ENCODE results near the gene TXNL1. TPM values are rescaled to one million over a fixed set of nuclear protein-coding genes. Genes with fewer than 3 reads are reported as not detected.
A peak's percentile ranks its signal among the peaks of the same experiment; 100 is the strongest.

The TXNL1 gene
- total and polyA plus RNA-seq, 2 experiments from 2014 or later, result 50.0 to 109 TPM

GRCh38 chr18:56565551-56566345 is 72.6 kb downstream of the TXNL1 start:
- Histone ChIP-seq H3K9me2 (ENCODE audit: insufficient read depth) (no peaks in the 10 kb centered on the region), H3K4me2 (ENCODE audit: unreplicated experiment) (peak overlapping the region; percentile 37), H3K4me3 (peak overlapping the region; percentile 2; the same call in 1 of the 2 replicates), H3K9me3 (ENCODE audit: low read depth) (no peaks in the 10 kb centered on the region), H3K27me3 (replicated peaks; ENCODE audit: insufficient read depth) (no peaks in the 10 kb centered on the region; the same call in 1 of the 2 replicates), H3K36me3 (ENCODE audit: low read depth) (no peaks in the 10 kb centered on the region), H3K27ac (peak overlapping the region; percentile 32; the same call in 1 of the 2 replicates), H4K20me1 (ENCODE audit: insufficient read depth) (no peaks in the 10 kb centered on the region), H2AFZ (peak overlapping the region; percentile 19; the same call in 1 of the 2 replicates), H3K4me1 (ENCODE audit: insufficient read depth) (peaks cover 16% of the 10 kb centered on the region), H3F3A (ENCODE audit: insufficient read depth) (peaks cover 17% of the 10 kb centered on the region), H3K9ac (no peak overlapping the region), H3K79me2 (ENCODE audit: insufficient read depth) (no peaks in the 10 kb centered on the region)
- TF ChIP-seq EZH2 (IDR thresholded peaks at IDR 0.05; ENCODE audit: insufficient read depth, poor library complexity, severe bottlenecking), result no peak
- TF ChIP-seq EZH2phosphoT487 (IDR thresholded peaks at IDR 0.05; ENCODE audit: insufficient read depth, low read depth), result 0 out of 2 replicates have a peak, but pooled peaks have one; percentile 56
- peak; percentile 82 for DNase-seq
- WGBS, 2 experiments (ENCODE audit: low coverage in 1 of 2, low lambda C conversion rate in 2 of 2, missing lambda C conversion rate in 2 of 2), result 20 to 22% methylated on average over 5 of the region's 5 CpGs
- in situ Hi-C loops (cut with MboI), result loop anchor here (25.0 kb wide), 2 partner anchors 703 to 1153 kb away; no protein-coding TSS in a partner anchor

GRCh38 chr18:56565046-56565445 is 73.3 kb downstream of the TXNL1 start:
- in situ Hi-C loops (cut with MboI), result loop anchor here (25.0 kb wide), 2 partner anchors 703 to 1153 kb away; no protein-coding TSS in a partner anchor
- Histone ChIP-seq H3K9me2 (ENCODE audit: insufficient read depth) (no peaks in the 10 kb centered on the region), H2AFZ (peak overlapping the region; percentile 19), H3K4me1 (ENCODE audit: insufficient read depth) (peaks cover 16% of the 10 kb centered on the region), H3K4me3 (peak overlapping the region; percentile 2; the same call in 1 of the 2 replicates), H3K27me3 (replicated peaks; ENCODE audit: insufficient read depth) (peaks cover 5% of the 10 kb centered on the region; the same call in 1 of the 2 replicates), H3K27ac (peak overlapping the region; percentile 32; the same call in 1 of the 2 replicates), H3F3A (ENCODE audit: insufficient read depth) (peaks cover 17% of the 10 kb centered on the region), H3K9me3 (ENCODE audit: low read depth) (no peaks in the 10 kb centered on the region), H3K36me3 (ENCODE audit: low read depth) (no peaks in the 10 kb centered on the region), H3K4me2 (ENCODE audit: unreplicated experiment) (peak overlapping the region; percentile 37), H4K20me1 (ENCODE audit: insufficient read depth) (no peaks in the 10 kb centered on the region), H3K79me2 (ENCODE audit: insufficient read depth) (no peaks in the 10 kb centered on the region), H3K9ac (no peak overlapping the region)
- peak; percentile 34 for DNase-seq
- WGBS, 2 experiments (ENCODE audit: low coverage in 1 of 2, low lambda C conversion rate in 2 of 2, missing lambda C conversion rate in 2 of 2), result 15 to 20% methylated on average over 6 of the region's 6 CpGs
- no peak for TF ChIP-seq EZH2 (IDR thresholded peaks at IDR 0.05; ENCODE audit: insufficient read depth, poor library complexity, severe bottlenecking)
- no peak for TF ChIP-seq EZH2phosphoT487 (IDR thresholded peaks at IDR 0.05; ENCODE audit: insufficient read depth, low read depth)

DNA sequence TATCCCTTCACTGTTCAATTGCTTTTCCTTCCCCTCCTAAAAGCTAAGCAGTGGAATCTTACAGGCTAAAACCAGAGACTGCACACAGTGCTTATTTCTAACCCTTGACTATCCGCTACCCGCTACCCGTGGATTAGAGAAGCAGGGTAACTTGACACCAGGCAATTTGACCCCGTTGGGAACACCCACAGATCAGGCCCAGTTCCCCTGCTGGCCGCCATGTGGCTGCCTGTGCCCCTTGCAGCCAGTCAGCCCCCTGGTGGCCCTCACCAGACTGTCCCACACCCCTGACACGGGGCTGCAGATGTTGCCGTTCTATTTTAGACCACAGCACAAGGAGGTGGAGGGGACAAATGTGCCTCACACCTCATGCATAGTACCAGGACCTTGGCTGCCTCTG is 74.8 kb downstream of the TXNL1 start:
- Histone ChIP-seq H3F3A (ENCODE audit: insufficient read depth) (peaks cover 17% of the 10 kb centered on the region), H3K9me3 (ENCODE audit: low read depth) (no peaks in the 10 kb centered on the region), H3K9me2 (ENCODE audit: insufficient read depth) (no peaks in the 10 kb centered on the region), H3K9ac (no peak overlapping the region), H3K27ac (no peak overlapping the region), H3K4me2 (ENCODE audit: unreplicated experiment) (no peak overlapping the region), H4K20me1 (ENCODE audit: insufficient read depth) (no peaks in the 10 kb centered on the region), H3K27me3 (replicated peaks; ENCODE audit: insufficient read depth) (peaks cover 5% of the 10 kb centered on the region; the same call in 1 of the 2 replicates), H3K4me3 (no peak overlapping the region), H3K4me1 (ENCODE audit: insufficient read depth) (peaks cover 16% of the 10 kb centered on the region), H3K36me3 (ENCODE audit: low read depth) (no peaks in the 10 kb centered on the region), H3K79me2 (ENCODE audit: insufficient read depth) (no peaks in the 10 kb centered on the region), H2AFZ (no peak overlapping the region)
- WGBS, 2 experiments (ENCODE audit: low coverage in 1 of 2, low lambda C conversion rate in 2 of 2, missing lambda C conversion rate in 2 of 2), result 88 to 94% methylated on average over 7 of the region's 7 CpGs
- in situ Hi-C loops (cut with MboI), result loop anchor here (25.0 kb wide), 2 partner anchors 701 to 1151 kb away; no protein-coding TSS in a partner anchor
- DNase-seq, result no peak
- TF ChIP-seq EZH2 (IDR thresholded peaks at IDR 0.05; ENCODE audit: insufficient read depth, poor library complexity, severe bottlenecking) (no peak), EZH2phosphoT487 (IDR thresholded peaks at IDR 0.05; ENCODE audit: insufficient read depth, low read depth) (no peak)

GRCh38 chr18:56562479-56562878 is 75.9 kb downstream of the TXNL1 start:
- Histone ChIP-seq H3K9ac (no peak overlapping the region), H3K9me2 (ENCODE audit: insufficient read depth) (no peaks in the 10 kb centered on the region), H3K27me3 (replicated peaks; ENCODE audit: insufficient read depth) (peaks cover 5% of the 10 kb centered on the region; the same call in 1 of the 2 replicates), H3K4me2 (ENCODE audit: unreplicated experiment) (no peak overlapping the region), H3K4me1 (ENCODE audit: insufficient read depth) (peaks cover 16% of the 10 kb centered on the region), H3F3A (ENCODE audit: insufficient read depth) (peaks cover 17% of the 10 kb centered on the region), H3K79me2 (ENCODE audit: insufficient read depth) (no peaks in the 10 kb centered on the region), H2AFZ (no peak overlapping the region), H3K27ac (no peak overlapping the region), H4K20me1 (ENCODE audit: insufficient read depth) (no peaks in the 10 kb centered on the region), H3K36me3 (ENCODE audit: low read depth) (no peaks in the 10 kb centered on the region), H3K4me3 (no peak overlapping the region), H3K9me3 (ENCODE audit: low read depth) (no peaks in the 10 kb centered on the region)
- WGBS, 2 experiments (ENCODE audit: low coverage in 1 of 2, low lambda C conversion rate in 2 of 2, missing lambda C conversion rate in 2 of 2), result 72 to 75% methylated on average over 5 of the region's 5 CpGs
- in situ Hi-C loops (cut with MboI), result loop anchor here (25.0 kb wide), 2 partner anchors 700 to 1150 kb away; no protein-coding TSS in a partner anchor
- TF ChIP-seq EZH2phosphoT487 (IDR thresholded peaks at IDR 0.05; ENCODE audit: insufficient read depth, low read depth) (no peak), EZH2 (IDR thresholded peaks at IDR 0.05; ENCODE audit: insufficient read depth, poor library complexity, severe bottlenecking) (no peak)
- DNase-seq, result no peak
